Central memory CD4-positive, alpha-beta T cell (primary cell): Measurements from ENCODE around the gene DOCK6.

ENCODE experiments used
- DNase-seq: peaks from one replicate; pipeline ENCODE4 v3.0.0; 2022

The DOCK6 gene

GRCh38 chr19:11246941-11247340, 15.4 kb downstream of the DOCK6 start:
- no peak for DNase-seq

GRCh38 chr19:11244846-11245589, 17.3 kb downstream of the DOCK6 start:
- DNase-seq, result no peak

- DNase-seq, result no peak
Measured at GRCh38 chr19:11243798-11244169, 18.5 kb downstream of the DOCK6 start.

GRCh38 chr19:11242864-11243797, 19.2 kb downstream of the DOCK6 start:
- peak; percentile 65 for DNase-seq

GRCh38 chr19:11242025-11242424, 20.3 kb downstream of the DOCK6 start:
- DNase-seq, result no peak

- DNase-seq, result no peak
Measured at GRCh38 chr19:11240008-11240444, 22.3 kb downstream of the DOCK6 start.

GRCh38 chr19:11239377-11240000, 22.8 kb downstream of the DOCK6 start, which contains the start of gene ANGPTL8:
Gene ANGPTL8, plus strand, starts transcription at chr19:11239619. Its CDS starts 19 bp downstream, at chr19:11239638.
- no peak for DNase-seq

- no peak for DNase-seq
Measured at GRCh38 chr19:11238781-11239376, 23.4 kb downstream of the DOCK6 start.

GRCh38 chr19:11238041-11238440, 24.3 kb downstream of the DOCK6 start:
- DNase-seq, result no peak

GRCh38 chr19:11237321-11237720, 25.0 kb downstream of the DOCK6 start:
- no peak for DNase-seq

- no peak for DNase-seq
Measured at GRCh38 chr19:11236324-11237301, 25.7 kb downstream of the DOCK6 start.

GRCh38 chr19:11234486-11235075, 27.7 kb downstream of the DOCK6 start:
- DNase-seq, result no peak

- no peak for DNase-seq
Measured at GRCh38 chr19:11233073-11233472, 29.3 kb downstream of the DOCK6 start.

- DNase-seq, result no peak
Measured at GRCh38 chr19:11232555-11232954, 29.8 kb downstream of the DOCK6 start.

- DNase-seq, result no peak
Measured at GRCh38 chr19:11230621-11231386, 31.5 kb downstream of the DOCK6 start.

GRCh38 chr19:11227195-11227886, 35.0 kb downstream of the DOCK6 start:
- no peak for DNase-seq

- DNase-seq, result no peak
Measured at GRCh38 chr19:11226716-11227166, 35.6 kb downstream of the DOCK6 start.

GRCh38 chr19:11225815-11226214, 36.5 kb downstream of the DOCK6 start:
- DNase-seq, result no peak

- DNase-seq, result no peak
Measured at GRCh38 chr19:11225172-11225571, 37.2 kb downstream of the DOCK6 start.

GRCh38 chr19:11224429-11224828, 37.9 kb downstream of the DOCK6 start:
- no peak for DNase-seq
